ENCODE data around the gene SPNS3.

DNA sequence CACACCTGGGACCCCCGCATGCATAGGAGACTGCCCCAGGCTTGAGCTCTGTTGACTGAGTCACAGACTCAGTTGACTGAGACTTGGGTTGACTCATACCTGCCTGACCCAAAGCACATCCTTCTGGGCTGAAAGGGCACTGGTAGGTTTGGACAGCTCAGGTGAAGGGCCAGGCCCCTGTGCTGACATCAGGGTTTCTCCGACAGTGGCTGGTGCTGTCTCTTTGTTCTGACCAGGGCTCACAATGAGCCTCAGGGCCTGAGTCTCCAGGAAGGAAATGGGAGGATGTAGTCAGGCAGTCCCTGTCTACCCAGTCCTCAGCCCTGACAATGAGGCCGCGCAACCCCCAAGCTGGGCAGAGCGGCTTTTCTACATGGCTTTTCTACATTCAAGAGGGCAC lies 71.4 kb downstream of the SPNS3 start:
- TF ChIP-seq, protein P1, sequence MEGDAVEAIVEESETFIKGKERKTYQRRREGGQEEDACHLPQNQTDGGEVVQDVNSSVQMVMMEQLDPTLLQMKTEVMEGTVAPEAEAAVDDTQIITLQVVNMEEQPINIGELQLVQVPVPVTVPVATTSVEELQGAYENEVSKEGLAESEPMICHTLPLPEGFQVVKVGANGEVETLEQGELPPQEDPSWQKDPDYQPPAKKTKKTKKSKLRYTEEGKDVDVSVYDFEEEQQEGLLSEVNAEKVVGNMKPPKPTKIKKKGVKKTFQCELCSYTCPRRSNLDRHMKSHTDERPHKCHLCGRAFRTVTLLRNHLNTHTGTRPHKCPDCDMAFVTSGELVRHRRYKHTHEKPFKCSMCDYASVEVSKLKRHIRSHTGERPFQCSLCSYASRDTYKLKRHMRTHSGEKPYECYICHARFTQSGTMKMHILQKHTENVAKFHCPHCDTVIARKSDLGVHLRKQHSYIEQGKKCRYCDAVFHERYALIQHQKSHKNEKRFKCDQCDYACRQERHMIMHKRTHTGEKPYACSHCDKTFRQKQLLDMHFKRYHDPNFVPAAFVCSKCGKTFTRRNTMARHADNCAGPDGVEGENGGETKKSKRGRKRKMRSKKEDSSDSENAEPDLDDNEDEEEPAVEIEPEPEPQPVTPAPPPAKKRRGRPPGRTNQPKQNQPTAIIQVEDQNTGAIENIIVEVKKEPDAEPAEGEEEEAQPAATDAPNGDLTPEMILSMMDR (IDR thresholded peaks at IDR 0.05), result no peak
- TF ChIP-seq POLR2A (IDR thresholded peaks at IDR 0.05), result no peak
